ENCODE measurements around the gene HTR3C. TPM values are rescaled to one million over a fixed set of nuclear protein-coding genes. Genes with fewer than 3 reads are reported as not detected.
"Not testable (repeated sequence)": the region's sequence is repeated elsewhere in the genome, so short reads cannot be mapped to it uniquely, and the experiment has no call there.

The HTR3C gene
- total RNA-seq (2014; rRNA removed; shearing (Covaris generic)), result 0.30 and 0.47 TPM in 2 replicates

- DNase-seq (ENCODE audit: low read depth), result no peak
Observed at GRCh38 chr3:184052767-184053166, at the start of gene HTR3C. Gene HTR3C, plus strand, starts transcription at chr3:184053047. Its CDS starts 34 bp downstream, at chr3:184053081.

- DNase-seq (ENCODE audit: low read depth), result peak; percentile 41
Observed at GRCh38 chr3:184003187-184003967, 49.5 kb upstream of the HTR3C start.

GRCh38 chr3:184004476-184004875 is 48.4 kb upstream of the HTR3C start:
- no peak for DNase-seq (ENCODE audit: low read depth)

GRCh38 chr3:184005941-184006507 is 46.8 kb upstream of the HTR3C start:
- peak; percentile 41 for DNase-seq (ENCODE audit: low read depth)

- DNase-seq (ENCODE audit: low read depth), result not testable (repeated sequence)
Observed at GRCh38 chr3:184007143-184007813, 45.6 kb upstream of the HTR3C start.

- no peak for DNase-seq (ENCODE audit: low read depth)
Observed at GRCh38 chr3:184008161-184008560, 44.7 kb upstream of the HTR3C start.

GRCh38 chr3:184011230-184011876 is 41.5 kb upstream of the HTR3C start:
- no peak for DNase-seq (ENCODE audit: low read depth)

- DNase-seq (ENCODE audit: low read depth), result no peak
Observed at GRCh38 chr3:184011937-184012889, 40.6 kb upstream of the HTR3C start.

- DNase-seq (ENCODE audit: low read depth), result no peak
Observed at GRCh38 chr3:184015381-184016019, 37.3 kb upstream of the HTR3C start.

GRCh38 chr3:184016169-184016570 is 36.7 kb upstream of the HTR3C start:
- no peak for DNase-seq (ENCODE audit: low read depth)

GRCh38 chr3:184016811-184017671 is 35.8 kb upstream of the HTR3C start:
- DNase-seq (ENCODE audit: low read depth), result peak; percentile 56

- DNase-seq (ENCODE audit: low read depth), result peak; percentile 94
Observed at GRCh38 chr3:184017672-184018423, 35.0 kb upstream of the HTR3C start, which contains the start of gene ABCC5. Gene ABCC5, minus strand, starts transcription at chr3:184017884. Its CDS starts 3,492 bp downstream, at chr3:184014392.

GRCh38 chr3:184018424-184018973 is 34.3 kb upstream of the HTR3C start:
- no peak for DNase-seq (ENCODE audit: low read depth)

- DNase-seq (ENCODE audit: low read depth), result no peak
Observed at GRCh38 chr3:184022323-184022722, 30.5 kb upstream of the HTR3C start.

- DNase-seq (ENCODE audit: low read depth), result not testable (repeated sequence)
Observed at GRCh38 chr3:184025256-184025655, 27.6 kb upstream of the HTR3C start.

- DNase-seq (ENCODE audit: low read depth), result not testable (repeated sequence)
Observed at GRCh38 chr3:184028275-184028890, 24.5 kb upstream of the HTR3C start.

GRCh38 chr3:184029443-184029842 is 23.4 kb upstream of the HTR3C start:
- DNase-seq (ENCODE audit: low read depth), result no peak

- no peak for DNase-seq (ENCODE audit: low read depth)
Observed at GRCh38 chr3:184030536-184030935, 22.3 kb upstream of the HTR3C start.
